ENCODE results near the gene CDKN1A. TPM values are rescaled to one million over a fixed set of nuclear protein-coding genes. Genes with fewer than 3 reads are reported as not detected.

Gene CDKN1A
- total RNA-seq, 1 donor from 2014 or later = 50.4 TPM

DNA sequence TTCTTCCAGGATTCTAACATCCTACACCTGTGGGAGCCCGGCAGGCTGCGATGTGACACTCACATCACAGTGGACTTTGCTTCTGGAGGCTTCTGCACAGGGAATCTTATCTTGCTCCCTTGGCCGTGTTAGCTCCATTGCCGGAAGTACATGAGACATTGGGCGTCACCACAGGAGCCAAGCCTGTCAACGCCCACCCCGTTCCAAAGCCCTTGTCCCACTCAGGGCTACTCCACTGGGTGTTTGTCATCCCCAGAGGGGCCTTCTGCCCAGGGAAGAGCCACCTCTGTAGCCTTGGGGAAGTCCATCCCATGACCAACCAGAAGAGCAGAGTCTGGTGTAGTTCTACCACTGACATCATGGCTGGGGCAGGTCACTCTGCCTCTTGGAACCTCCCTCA, 20.8 kb downstream of the CDKN1A start:
- H3K36me3 Mint-ChIP-seq (ENCODE audit: low read depth) = no peaks in the 10 kb centered on the region
- no peaks in the 10 kb centered on the region for H3K27me3 Mint-ChIP-seq
- ATAC-seq (ENCODE audit: low read depth) (no peak), DNase-seq (no peak)
- no peak overlapping the region for H3K4me3 Mint-ChIP-seq
- H3K9me3 Mint-ChIP-seq = peaks cover 3% of the 10 kb centered on the region
- intact Hi-C loops (cut with micrococcal nuclease) = no loop called here
- peaks cover 39% of the 10 kb centered on the region for H3K4me1 Mint-ChIP-seq
- POLR2A ChIA-PET = no interaction called here
- no peak overlapping the region for H3K27ac Mint-ChIP-seq
- TF ChIP-seq, protein P1, sequence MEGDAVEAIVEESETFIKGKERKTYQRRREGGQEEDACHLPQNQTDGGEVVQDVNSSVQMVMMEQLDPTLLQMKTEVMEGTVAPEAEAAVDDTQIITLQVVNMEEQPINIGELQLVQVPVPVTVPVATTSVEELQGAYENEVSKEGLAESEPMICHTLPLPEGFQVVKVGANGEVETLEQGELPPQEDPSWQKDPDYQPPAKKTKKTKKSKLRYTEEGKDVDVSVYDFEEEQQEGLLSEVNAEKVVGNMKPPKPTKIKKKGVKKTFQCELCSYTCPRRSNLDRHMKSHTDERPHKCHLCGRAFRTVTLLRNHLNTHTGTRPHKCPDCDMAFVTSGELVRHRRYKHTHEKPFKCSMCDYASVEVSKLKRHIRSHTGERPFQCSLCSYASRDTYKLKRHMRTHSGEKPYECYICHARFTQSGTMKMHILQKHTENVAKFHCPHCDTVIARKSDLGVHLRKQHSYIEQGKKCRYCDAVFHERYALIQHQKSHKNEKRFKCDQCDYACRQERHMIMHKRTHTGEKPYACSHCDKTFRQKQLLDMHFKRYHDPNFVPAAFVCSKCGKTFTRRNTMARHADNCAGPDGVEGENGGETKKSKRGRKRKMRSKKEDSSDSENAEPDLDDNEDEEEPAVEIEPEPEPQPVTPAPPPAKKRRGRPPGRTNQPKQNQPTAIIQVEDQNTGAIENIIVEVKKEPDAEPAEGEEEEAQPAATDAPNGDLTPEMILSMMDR (IDR thresholded peaks at IDR 0.05) = no peak
- CTCF ChIA-PET = no interaction called here

DNA sequence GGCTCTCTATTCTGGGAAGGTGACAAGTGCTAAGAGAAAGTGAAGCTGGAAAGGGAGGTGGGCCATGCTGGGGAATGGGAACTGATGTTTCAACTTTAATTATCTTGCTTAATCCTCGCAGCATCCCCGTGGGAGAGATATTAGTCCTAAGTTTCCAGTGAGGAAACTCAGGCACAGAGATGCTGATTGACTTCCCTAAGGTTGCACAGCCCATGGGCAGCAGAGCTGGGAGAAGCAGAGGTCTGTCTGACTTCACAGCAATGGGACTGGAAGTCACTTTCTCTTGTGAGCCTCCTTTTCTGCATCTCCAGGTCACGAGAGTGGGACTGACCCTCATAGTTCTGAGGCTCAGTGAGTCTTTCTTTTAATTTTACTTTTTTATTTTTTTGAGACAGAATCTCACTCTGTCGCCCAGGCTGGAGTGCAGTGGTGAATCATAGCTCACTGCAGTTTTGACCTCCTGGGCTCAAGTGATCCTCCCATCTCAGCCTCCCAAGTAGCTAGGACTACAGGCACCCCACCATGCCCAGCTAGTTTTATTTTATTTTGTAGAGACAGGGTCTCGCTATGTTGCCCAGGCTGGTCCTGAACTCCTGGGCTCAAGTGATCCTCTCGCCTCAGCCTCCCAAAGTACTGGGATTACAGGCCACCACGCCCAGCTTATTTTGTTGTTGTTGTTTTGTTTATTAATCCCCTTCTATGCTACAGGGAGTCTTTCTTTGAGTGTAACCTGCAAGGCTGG, 21.7 kb downstream of the CDKN1A start:
- intact Hi-C loops (cut with micrococcal nuclease) = no loop called here
- no peak overlapping the region for H3K27ac Mint-ChIP-seq
- peaks cover 30% of the 10 kb centered on the region for H3K4me1 Mint-ChIP-seq
- H3K9me3 Mint-ChIP-seq = peaks cover 2% of the 10 kb centered on the region
- TF ChIP-seq, protein P1 (IDR thresholded peaks at IDR 0.05) = no peak
- no peak for DNase-seq
- H3K27me3 Mint-ChIP-seq = no peaks in the 10 kb centered on the region
- no peak for ATAC-seq (ENCODE audit: low read depth)
- ChIA-PET CTCF (no interaction called here), POLR2A (no interaction called here)
- H3K36me3 Mint-ChIP-seq (ENCODE audit: low read depth) = no peaks in the 10 kb centered on the region
- H3K4me3 Mint-ChIP-seq = no peak overlapping the region

DNA sequence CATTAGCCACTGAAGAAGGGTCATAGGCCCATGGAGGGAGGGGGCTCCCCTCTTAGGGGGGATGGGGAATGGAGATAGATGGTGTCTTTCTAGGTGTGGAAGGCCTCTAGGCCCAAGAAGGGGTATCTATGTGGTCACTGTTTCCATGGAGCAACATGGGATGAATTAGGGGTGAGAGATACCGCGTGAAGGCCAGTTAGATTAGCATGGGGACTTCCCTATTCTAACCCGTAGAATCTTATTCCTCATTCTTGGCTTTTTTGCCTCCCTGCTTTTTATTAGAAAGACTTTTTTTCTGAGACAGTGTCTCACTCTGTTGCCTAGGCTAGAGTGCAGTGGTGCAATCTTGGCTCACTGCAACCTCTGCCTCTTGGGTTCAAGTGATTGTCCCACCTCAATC, 22.3 kb downstream of the CDKN1A start:
- H3K4me3 Mint-ChIP-seq = no peak overlapping the region
- intact Hi-C loops (cut with micrococcal nuclease) = loop anchor here (1.0 kb wide), 1 partner anchor 78 kb away; no protein-coding TSS in a partner anchor
- ChIA-PET CTCF (no interaction called here), POLR2A (no interaction called here)
- H3K9me3 Mint-ChIP-seq = no peaks in the 10 kb centered on the region
- DNase-seq (no peak), ATAC-seq (ENCODE audit: low read depth) (peak; percentile 25)
- no peaks in the 10 kb centered on the region for H3K27me3 Mint-ChIP-seq
- no peaks in the 10 kb centered on the region for H3K36me3 Mint-ChIP-seq (ENCODE audit: low read depth)
- H3K4me1 Mint-ChIP-seq = peaks cover 25% of the 10 kb centered on the region
- H3K27ac Mint-ChIP-seq = no peak overlapping the region
- TF ChIP-seq, protein P1 (IDR thresholded peaks at IDR 0.05) = no peak

DNA sequence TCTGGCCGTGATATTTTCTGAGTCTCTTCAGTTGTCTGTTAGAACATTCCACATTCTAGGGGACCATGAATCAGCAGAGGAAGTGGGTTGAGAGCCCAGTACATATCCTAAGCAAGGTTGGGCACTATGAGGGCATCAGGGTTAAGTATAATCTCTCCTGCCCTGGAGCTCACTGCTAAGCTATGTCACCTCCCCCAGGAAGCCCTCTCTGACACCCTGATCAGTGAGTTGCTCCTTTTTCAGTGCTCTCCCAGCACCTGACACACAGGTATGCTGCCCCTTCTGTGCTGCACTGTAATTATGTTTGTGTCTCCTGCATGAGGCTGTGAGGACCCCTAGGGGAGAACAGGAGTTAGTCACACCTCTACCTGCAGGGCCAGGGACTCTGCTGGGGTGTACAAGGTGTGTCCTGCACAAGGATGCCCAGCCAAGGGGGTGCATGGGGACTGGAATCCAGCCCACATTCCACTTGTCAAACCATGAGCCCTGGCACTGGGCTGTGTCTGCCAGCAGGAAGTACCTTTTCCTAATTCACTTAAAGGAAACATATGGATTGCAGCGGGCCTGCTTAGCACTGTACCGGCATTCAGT, 23.0 kb downstream of the CDKN1A start:
- TF ChIP-seq, protein P1 (IDR thresholded peaks at IDR 0.05) = no peak
- DNase-seq (no peak), ATAC-seq (ENCODE audit: low read depth) (peak; percentile 54)
- intact Hi-C loops (cut with micrococcal nuclease) = loop anchor here (1.0 kb wide), 1 partner anchor 78 kb away; no protein-coding TSS in a partner anchor
- Mint-ChIP-seq H3K4me1 (peaks cover 22% of the 10 kb centered on the region), H3K27ac (no peak overlapping the region), H3K9me3 (no peaks in the 10 kb centered on the region), H3K27me3 (no peaks in the 10 kb centered on the region), H3K4me3 (no peak overlapping the region), H3K36me3 (ENCODE audit: low read depth) (no peaks in the 10 kb centered on the region)
- CTCF ChIA-PET = no interaction called here
- POLR2A ChIA-PET = no interaction called here

DNA sequence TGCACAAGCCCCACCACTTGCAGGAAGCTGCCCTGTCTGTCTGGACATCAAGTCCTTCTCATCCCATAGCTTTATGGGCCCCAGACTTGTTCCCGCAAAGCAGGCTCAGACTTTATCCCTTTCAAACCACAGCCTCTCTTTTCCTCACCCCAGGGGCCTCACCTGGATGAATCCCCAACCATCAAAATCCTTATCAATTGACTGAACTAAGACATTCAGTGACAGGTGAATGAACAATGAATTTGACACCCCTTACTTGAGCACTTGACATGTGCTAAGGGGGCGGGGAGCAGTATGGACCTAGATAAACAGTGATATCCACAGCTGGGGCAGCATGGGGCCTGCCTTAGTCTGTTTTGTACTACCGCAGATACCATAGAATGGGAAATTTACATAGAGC, 24.1 kb downstream of the CDKN1A start:
- ATAC-seq (ENCODE audit: low read depth) = no peak
- CTCF ChIA-PET = interaction anchor here (0.7 kb wide), 1 partner anchor 56 kb away, joined by 3 read pairs; no protein-coding TSS in a partner anchor
- intact Hi-C loops (cut with micrococcal nuclease) = no loop called here
- Mint-ChIP-seq H3K4me1 (peaks cover 15% of the 10 kb centered on the region), H3K4me3 (no peak overlapping the region), H3K9me3 (no peaks in the 10 kb centered on the region), H3K36me3 (ENCODE audit: low read depth) (no peaks in the 10 kb centered on the region), H3K27ac (no peak overlapping the region), H3K27me3 (no peaks in the 10 kb centered on the region)
- DNase-seq = no peak
- POLR2A ChIA-PET = no interaction called here
- TF ChIP-seq, protein P1 (IDR thresholded peaks at IDR 0.05) = no peak

All from activated B cell treated with CpG ODN at 0.5 μM for 24 hours (primary cell).